H1 (cell line): Measurements from ENCODE around the gene CPNE5. TPM values are rescaled to one million over a fixed set of nuclear protein-coding genes. Genes with fewer than 3 reads are reported as not detected.

ENCODE experiments used
- CTCF ChIA-PET: fragments of 300-600 bp; sonication (Branson Sonifier 250); formaldehyde crosslinking; loops from one replicate; lab custom pipeline; 2021; ENCODE audit not compliant: partially characterized antibody; lab: Charles Lee
- POLR2A ChIA-PET: fragments of 300-600 bp; sonication (Branson Sonifier 250); formaldehyde crosslinking; loops from one replicate; lab custom pipeline; 2021; ENCODE audit warnings: inconsistent platforms; ENCODE audit not compliant: partially characterized antibody; lab: Charles Lee
- DNase-seq, 2 experiments: peaks; one replicate each; pipeline versions ENCODE4 v3.0.0 to v3.0.0-alpha.2; 2010 to 2022; ENCODE audit warnings: low spot score in 2 of 2, low read depth in 1 of 2, mixed read lengths in 1 of 2
- FAIRE-seq: peaks from 2 replicates; lab custom pipeline; 2011; peaks lifted over from hg19 to GRCh38; lab: Jason Lieb, UNC
- H2AFZ ChIP-seq: 2 replicates; pipeline ENCODE4 v1.8.1; 2012; ENCODE audit warnings: low read length, inconsistent platforms
- H2AK5ac ChIP-seq: 2 replicates; pipeline ENCODE4 v1.6.1; 2013; ENCODE audit warnings: low read depth, low read length
- H2BK120ac ChIP-seq: replicated peaks from 2 replicates; pipeline ENCODE3; 2013; ENCODE audit warnings: low read depth, low read length, inconsistent platforms
- H2BK12ac ChIP-seq: 2 replicates; pipeline ENCODE4 v1.6.1; 2013; ENCODE audit warnings: low read depth, low read length
- H2BK15ac ChIP-seq: 2 replicates; pipeline ENCODE4 v1.6.1; 2013; ENCODE audit warnings: low read length
- H2BK20ac ChIP-seq: 2 replicates; pipeline ENCODE4 v1.6.1; 2013; ENCODE audit warnings: low read length
- H2BK5ac ChIP-seq: 2 replicates; pipeline ENCODE4 v1.6.1; 2013; ENCODE audit warnings: low read depth, low read length
- H3K14ac ChIP-seq: 2 replicates; pipeline ENCODE4 v1.6.1; 2013; ENCODE audit warnings: inconsistent platforms; ENCODE audit not compliant: insufficient read length
- H3K18ac ChIP-seq: 2 replicates; pipeline ENCODE4 v1.6.1; 2013; ENCODE audit warnings: low read length; ENCODE audit errors: extremely low read depth
- H3K23ac ChIP-seq: 2 replicates; pipeline ENCODE4 v1.6.1; 2013; ENCODE audit warnings: inconsistent platforms; ENCODE audit not compliant: insufficient read length
- H3K23me2 ChIP-seq: 2 replicates; pipeline ENCODE4 v1.6.1; 2013; ENCODE audit warnings: low read depth, low read length
- H3K27ac ChIP-seq: 2 replicates; pipeline ENCODE4 v1.6.1; 2011; ENCODE audit warnings: low read depth, low read length, inconsistent platforms
- H3K27me3 ChIP-seq, 4 experiments: replicated peaks in 1 of 4; 1 replicate in 1 of 4; 2 replicates in 3 of 4; pipeline versions ENCODE4 v1.6.1 to v1.8.1; 2011 to 2013; ENCODE audit warnings: low read length in 3 of 4, mild to moderate bottlenecking in 3 of 4, inconsistent platforms in 2 of 4, mixed read lengths in 2 of 4, moderate library complexity in 1 of 4; ENCODE audit not compliant: control insufficient read depth in 3 of 4, insufficient read depth in 3 of 4; ENCODE audit errors: extremely low read depth in 1 of 4
- H3K36me3 ChIP-seq, 4 experiments: 2 replicates each; pipeline versions ENCODE4 v1.6.1 to v1.8.1; 2011 to 2013; ENCODE audit warnings: mild to moderate bottlenecking in 4 of 4, low read length in 3 of 4, moderate library complexity in 2 of 4, control low read depth in 1 of 4, inconsistent platforms in 1 of 4; ENCODE audit not compliant: insufficient read depth in 4 of 4, control insufficient read depth in 2 of 4
- H3K4ac ChIP-seq: replicated peaks from 2 replicates; pipeline ENCODE3; 2013; ENCODE audit warnings: low read length, low read depth, mixed read lengths, inconsistent platforms; ENCODE audit not compliant: insufficient read length
- H3K4me1 ChIP-seq, 4 experiments: replicated peaks in 1 of 4; 1 replicate in 1 of 4; 2 replicates in 3 of 4; pipeline versions ENCODE4 v1.6.1 to v1.8.1; 2011 to 2013; ENCODE audit warnings: low read length in 3 of 4, inconsistent platforms in 2 of 4, mixed read lengths in 1 of 4; ENCODE audit not compliant: insufficient read depth in 4 of 4, control insufficient read depth in 3 of 4
- H3K4me2 ChIP-seq, 2 experiments: 2 replicates each; pipeline versions ENCODE4 v1.6.1 to v1.8.1; 2011 to 2013; ENCODE audit warnings: low read depth in 2 of 2, low read length in 2 of 2, control low read depth in 1 of 2, inconsistent platforms in 1 of 2, mild to moderate bottlenecking in 1 of 2; ENCODE audit not compliant: insufficient read depth in 1 of 2
- H3K4me3 ChIP-seq, 4 experiments: fragments of 200-600, 300-600 bp in 1 of 4; sonication (generic), shearing (Covaris generic), sonication (Bioruptor Twin) in 1 of 4; 2 replicates each; pipeline versions ENCODE4 v1.5.1 to v1.8.1; 2011 to 2016; ENCODE audit warnings: low read length in 4 of 4, low read depth in 3 of 4, control low read depth in 2 of 4, inconsistent platforms in 2 of 4, mild to moderate bottlenecking in 2 of 4, mixed read lengths in 1 of 4, moderate library complexity in 1 of 4; ENCODE audit not compliant: insufficient read depth in 2 of 4; ENCODE audit errors: extremely low read depth in 1 of 4
- H3K56ac ChIP-seq: replicated peaks from 2 replicates; pipeline ENCODE3; 2013; ENCODE audit warnings: low read depth, mild to moderate bottlenecking, mixed read lengths, low read length, inconsistent platforms; ENCODE audit not compliant: insufficient read length
- H3K79me1 ChIP-seq: 2 replicates; pipeline ENCODE4 v1.6.1; 2013; ENCODE audit warnings: low read depth, low read length, control low read depth
- H3K79me2 ChIP-seq, 2 experiments: 2 replicates each; pipeline versions ENCODE4 v1.6.1 to v1.8.1; 2012 to 2013; ENCODE audit warnings: low read length in 2 of 2, mild to moderate bottlenecking in 2 of 2, inconsistent platforms in 1 of 2; ENCODE audit not compliant: insufficient read depth in 2 of 2, control insufficient read depth in 1 of 2
- H3K9ac ChIP-seq, 4 experiments: replicated peaks in 1 of 4; 1 replicate in 1 of 4; 2 replicates in 3 of 4; pipeline versions ENCODE4 v1.6.1 to v1.8.1; 2011 to 2013; ENCODE audit warnings: low read depth in 3 of 4, low read length in 3 of 4, control low read depth in 2 of 4, mild to moderate bottlenecking in 2 of 4, moderate library complexity in 2 of 4, inconsistent platforms in 1 of 4; ENCODE audit errors: extremely low read depth in 1 of 4
- H3K9me3 ChIP-seq, 2 experiments: 2 replicates each; pipeline versions ENCODE4 v1.6.1 to v1.8.1; 2012 to 2013; ENCODE audit warnings: mild to moderate bottlenecking in 2 of 2, moderate library complexity in 2 of 2, control low read depth in 1 of 2, inconsistent platforms in 1 of 2, low read depth in 1 of 2, low read length in 1 of 2, mixed read lengths in 1 of 2; ENCODE audit not compliant: insufficient read depth in 2 of 2
- H4K20me1 ChIP-seq, 2 experiments: replicated peaks in 1 of 2; 2 replicates each; pipeline versions ENCODE3 to v1.8.1; 2011 to 2013; ENCODE audit warnings: inconsistent platforms in 2 of 2, low read length in 2 of 2, mild to moderate bottlenecking in 1 of 2; ENCODE audit not compliant: insufficient read depth in 2 of 2, control insufficient read depth in 1 of 2
- H4K5ac ChIP-seq: 2 replicates; pipeline ENCODE4 v1.6.1; 2013; ENCODE audit warnings: low read length, low read depth, mixed read lengths, inconsistent platforms; ENCODE audit not compliant: insufficient read length
- H4K8ac ChIP-seq: 2 replicates; pipeline ENCODE4 v1.8.0; 2013; ENCODE audit warnings: mild to moderate bottlenecking, moderate library complexity, low read length, inconsistent platforms; ENCODE audit not compliant: insufficient read depth; ENCODE audit errors: extremely low read depth
- H4K91ac ChIP-seq: replicated peaks from 2 replicates; pipeline ENCODE3; 2013; ENCODE audit warnings: low read length, mixed read lengths, inconsistent platforms; ENCODE audit not compliant: insufficient read length
- CBX8 ChIP-seq: fragments of 300-800, 300-1000 bp; sonication (generic); IDR thresholded peaks from 2 replicates; pipeline ENCODE4 v1.7.1; 2016; ENCODE audit warnings: low read depth, low read length, borderline replicate concordance
- FOSL1 ChIP-seq: IDR thresholded peaks from 2 replicates; pipeline ENCODE4 v1.6.1; 2011; ENCODE audit warnings: mild to moderate bottlenecking, low read depth, low read length, moderate library complexity; ENCODE audit not compliant: insufficient read depth
- GTF2F1 ChIP-seq: IDR thresholded peaks from 2 replicates; pipeline ENCODE4 v1.6.1; 2012; ENCODE audit warnings: low read depth, low read length, improper control_type of control experiment, borderline replicate concordance
- JUND ChIP-seq: IDR thresholded peaks from 2 replicates; pipeline ENCODE4 v1.6.1; 2011; ENCODE audit warnings: mild to moderate bottlenecking, improper control_type of control experiment, low read length
- KDM1A ChIP-seq: fragments of 200-600, 300-600 bp; sonication (generic); IDR thresholded peaks from 2 replicates; pipeline ENCODE4 v1.7.1; 2016; ENCODE audit warnings: mild to moderate bottlenecking, low read length, borderline replicate concordance
- PHF8 ChIP-seq: fragments of 200-600 bp; sonication (generic); conservative IDR thresholded peaks from 2 replicates; pipeline ENCODE4 v1.7.1; 2012; ENCODE audit warnings: low read depth, mild to moderate bottlenecking, inconsistent platforms, low read length, moderate library complexity
- RBBP5 ChIP-seq: IDR thresholded peaks from 2 replicates; pipeline ENCODE4 v1.7.1; 2012; ENCODE audit warnings: low read depth, mild to moderate bottlenecking, inconsistent platforms, low read length, moderate library complexity, borderline replicate concordance
- SIN3A ChIP-seq, 2 experiments: IDR thresholded peaks in 1 of 2; conservative IDR thresholded peaks in 1 of 2; 2 replicates each; pipeline ENCODE4 v1.6.1; 2011 to 2012; ENCODE audit warnings: low read length in 2 of 2, improper control_type of control experiment in 1 of 2, low read depth in 1 of 2, mild to moderate bottlenecking in 1 of 2
- SUZ12 ChIP-seq: fragments of 200-600 bp; sonication (generic); IDR thresholded peaks from 2 replicates; pipeline ENCODE4 v1.6.1; 2012; ENCODE audit warnings: mild to moderate bottlenecking, inconsistent platforms, low read length, moderate library complexity, mixed read lengths
- WGBS, 2 experiments: shearing (Covaris generic) in 1 of 2; methylation state at CpG; one replicate each; pipeline versions ENCODE4 v1.1.6 to v1.1.7; 2013 to 2015; ENCODE audit warnings: low lambda C conversion rate in 2 of 2, mixed read lengths in 2 of 2, inconsistent platforms in 1 of 2, low coverage in 1 of 2, missing lambda C conversion rate in 1 of 2; ENCODE audit not compliant: insufficient replicate concordance in 2 of 2, insufficient coverage in 1 of 2, insufficient read length in 1 of 2; ENCODE audit errors: extremely low coverage in 1 of 2, missing lambda C conversion rate in 1 of 2; 5-methylcytosine and 5-hydroxymethylcytosine counted together
- polyA plus RNA-seq, 7 experiments: library from polyadenylated mRNA; depleted of rRNA in 3 of 7; stranded (reverse) in 5 of 7; unstranded in 2 of 7; fragments of >200 nt in 5 of 7; fragments of 200-250 nt in 2 of 7; gene quantifications; 1 replicate in 5 of 7; 2 replicates in 1 of 7; 4 replicates in 1 of 7; pipeline versions ENCODE4 v1.2.1 to v1.2.3, GENCODE V29; 2011 to 2013; ENCODE audit warnings: missing spikeins in 2 of 7, mixed read lengths in 2 of 7
- total RNA-seq: library from RNA; stranded (reverse); fragmentation: NEBNext Ultra II Directional; extraction: Animal tissue kit (Norgen Biotek cat#: 25700); gene quantifications from 2 replicates; pipeline ENCODE4 v1.2.1, GENCODE V29; 2021

CPNE5 gene
- total and polyA plus RNA-seq, 2 of the 8 experiments (the other 6 are each of a cell fraction or from before 2014, with no cell fraction given), result 0.88 to 1.8 TPM

DNA sequence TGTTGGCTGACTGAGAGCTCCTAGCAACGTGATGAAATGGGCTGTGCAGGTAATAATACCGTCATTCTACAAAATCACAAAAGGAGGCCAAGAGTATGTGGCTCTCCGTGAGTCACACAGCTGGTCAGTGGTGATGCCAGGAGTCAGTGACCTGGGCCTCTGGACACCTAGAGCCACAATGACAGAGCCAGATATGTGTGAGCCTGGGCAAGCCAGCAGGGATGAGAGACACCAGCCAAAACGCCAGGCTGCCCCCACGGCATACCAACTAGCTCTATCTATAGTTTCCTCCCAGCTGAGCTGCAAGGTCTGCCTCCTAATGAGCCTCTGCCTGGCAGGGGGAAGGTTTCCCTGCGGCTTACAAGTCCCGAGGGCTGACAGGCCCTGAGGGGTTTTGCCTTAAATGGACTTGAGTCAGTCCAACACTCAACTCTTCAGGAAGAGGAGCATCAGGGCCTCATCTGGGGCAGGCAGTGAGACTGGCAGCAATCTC, 70.0 kb downstream of the CPNE5 start:
- Histone ChIP-seq H4K8ac (no peak overlapping the region), H2BK20ac (0 out of 2 replicates have a peak overlapping the region, but pooled peaks have one; percentile 13), H3K23me2 (no peaks in the 10 kb centered on the region), H3K4me1 (peaks cover 0 to 16% (median 7%) of the 10 kb centered on the region in 4 experiments; a peak in 6 of 7 replicates), H3K18ac (no peak overlapping the region), H2BK15ac (no peak overlapping the region), H3K23ac (no peak overlapping the region), H3K27ac (no peak overlapping the region), H2BK12ac (no peak overlapping the region), H3K36me3 (no peaks in the 10 kb centered on the region), H3K56ac (no peak overlapping the region), H3K14ac (no peak overlapping the region), H3K27me3 (no peaks in the 10 kb centered on the region), H3K4me3 (no peak overlapping the region), H3K9ac (no peak overlapping the region), H2BK5ac (no peak overlapping the region), H3K4ac (no peak overlapping the region), H2AFZ (no peak overlapping the region), H4K91ac (no peak overlapping the region), H4K5ac (no peak overlapping the region), H4K20me1 (no peaks in the 10 kb centered on the region), H3K79me2 (no peaks in the 10 kb centered on the region), H3K9me3 (no peaks in the 10 kb centered on the region), H3K79me1 (no peaks in the 10 kb centered on the region), H2AK5ac (no peak overlapping the region), H3K4me2 (no peak overlapping the region), H2BK120ac (no peak overlapping the region)
- POLR2A ChIA-PET, result interaction anchor here (1.2 to 1.7 kb wide), 4 partner anchors 9 to 105 kb away, joined by 3 to 5 read pairs (median 3); partner anchors contain the start of gene PPIL1
- peak in 1 of 2 experiments; percentile 19 for DNase-seq
- CTCF ChIA-PET, result interaction anchor here (0.7 to 13.6 kb wide), 16 partner anchors 9 to 438 kb away, joined by 3 to 293 read pairs (median 4); partner anchors contain the start of gene C6orf89
- TF ChIP-seq CBX8 (no peak), SIN3A (conservative IDR thresholded peaks at IDR 0.05 in 1 of 2, IDR thresholded peaks at IDR 0.05 in 1 of 2; ENCODE audit: low read depth in 1 of 2, low read length in 2 of 2) (no peak), GTF2F1 (no peak), JUND (no peak), KDM1A (no peak), RBBP5 (no peak), PHF8 (no peak), FOSL1 (no peak), SUZ12 (no peak)
- WGBS, 2 experiments, result 69% methylated on average over 7 of the region's 7 CpGs; no CpG with 5 or more reads in 1 of the 2 experiments
- no peak for FAIRE-seq
